ENCODE results near the gene CR1.

GRCh38 chr1:207605444-207606361 lies 109.7 kb downstream of the CR1 start:
- TF ChIP-seq CTCF (IDR thresholded peaks at IDR 0.05) (no peak), EP300 (IDR thresholded peaks at IDR 0.05) (no peak), POLR2AphosphoS5 (IDR thresholded peaks at IDR 0.05) (no peak), POLR2A (IDR thresholded peaks at IDR 0.05) (no peak)
